NK-92 treated with Interleukin-12 subunit alpha and Interleukin-12 subunit beta, amount 100 ng/mL, for 24 hours (cell line): ENCODE measurements around the gene PARD3.

ENCODE experiments used
- DNase-seq: peaks from one replicate; lab custom pipeline; 2025; lab: John Stamatoyannopoulos, UW

PARD3 gene

DNA sequence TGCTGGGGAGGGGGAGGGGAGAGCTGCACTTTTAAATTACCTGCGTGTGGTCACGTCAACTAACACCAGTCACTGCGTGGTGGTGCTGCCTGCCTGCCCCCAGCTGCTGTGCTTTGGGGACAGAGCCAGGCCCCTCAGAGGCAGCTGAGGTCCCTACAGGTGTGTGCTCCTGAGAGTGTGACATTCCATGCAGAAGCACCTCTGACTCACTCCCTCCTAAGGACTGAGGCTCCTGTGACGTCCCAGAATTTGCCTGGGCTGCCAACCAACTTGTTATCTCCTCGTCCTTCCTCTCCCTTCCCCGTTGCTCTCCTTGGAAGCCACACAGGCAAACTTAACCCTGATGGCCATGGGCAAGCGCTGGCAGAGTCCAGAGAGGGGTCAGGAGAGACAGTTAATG is 563.0 kb downstream of the PARD3 start:
- no peak for DNase-seq

DNA sequence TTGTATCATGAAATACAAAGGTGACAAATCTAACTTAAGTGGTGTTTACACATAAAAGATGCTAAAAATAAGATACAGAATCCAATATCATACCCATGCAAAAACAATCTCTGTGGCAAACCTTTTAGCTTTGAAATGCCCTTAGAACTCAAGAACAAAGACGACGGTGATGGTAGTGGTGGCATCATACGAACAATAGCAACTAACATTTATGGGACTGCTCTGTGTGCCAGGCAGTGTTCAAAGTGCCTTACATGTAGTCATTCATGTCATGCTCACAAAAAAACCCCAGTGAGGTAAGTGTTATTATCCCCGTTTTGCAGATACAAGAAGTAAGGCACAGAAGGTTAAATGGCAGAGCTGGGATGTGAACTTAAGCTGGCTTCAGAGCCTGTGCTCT is 563.9 kb downstream of the PARD3 start:
- no peak for DNase-seq

DNA sequence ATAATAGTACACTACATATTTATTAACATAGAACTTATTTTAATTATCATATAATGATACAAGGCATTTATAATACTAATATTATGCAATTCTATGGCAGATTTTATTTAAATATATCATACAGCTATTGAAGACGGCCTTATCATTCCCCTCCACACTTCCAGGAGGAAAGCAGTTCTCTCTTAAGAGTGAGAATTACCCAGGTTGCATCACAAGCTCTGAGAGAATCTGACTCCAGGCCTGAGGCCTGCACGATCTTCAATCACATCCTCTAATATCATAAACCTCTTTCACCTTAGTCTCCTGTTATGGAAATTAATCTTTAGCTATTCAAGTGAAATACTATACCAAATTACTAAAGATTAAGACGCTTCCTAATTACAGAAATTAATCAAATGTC is 564.4 kb downstream of the PARD3 start:
- DNase-seq = no peak

DNA sequence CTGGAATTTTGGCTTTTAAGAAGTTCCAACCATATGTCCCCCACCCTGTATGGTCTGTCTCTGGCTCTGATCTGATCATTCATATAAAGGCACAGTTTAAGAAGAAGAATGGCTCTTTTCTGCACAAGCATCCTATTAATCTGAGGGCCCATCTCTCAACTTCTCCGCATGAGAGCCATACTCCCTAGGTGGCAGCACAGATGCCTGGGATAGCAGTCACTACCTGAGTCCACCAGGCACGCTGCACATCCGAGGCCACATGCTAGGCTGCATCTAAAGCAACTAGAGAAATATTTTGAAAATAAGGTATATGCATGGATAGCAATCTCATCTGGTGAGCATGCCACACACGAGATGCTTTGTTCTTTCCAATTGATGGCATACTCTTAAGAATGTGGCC is 565.5 kb downstream of the PARD3 start:
- DNase-seq = no peak

DNA sequence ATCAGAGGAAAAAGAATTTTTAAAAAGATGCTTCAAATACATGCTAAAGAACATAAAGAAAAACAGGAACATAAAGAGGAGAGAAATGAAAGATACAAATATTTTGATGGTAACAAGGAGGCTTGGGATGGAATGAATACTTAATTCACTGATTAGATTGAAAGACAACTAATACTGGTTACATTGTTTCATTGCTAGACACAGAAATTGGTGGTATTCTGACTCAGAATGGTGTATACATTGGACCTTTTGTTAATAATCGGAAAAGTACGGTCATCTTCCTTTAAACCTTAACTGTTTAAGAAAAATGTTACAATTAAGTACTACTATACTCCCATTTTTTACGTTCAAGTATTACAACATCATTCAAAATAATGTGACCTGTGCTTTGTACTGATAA is 567.5 kb downstream of the PARD3 start:
- DNase-seq = no peak

DNA sequence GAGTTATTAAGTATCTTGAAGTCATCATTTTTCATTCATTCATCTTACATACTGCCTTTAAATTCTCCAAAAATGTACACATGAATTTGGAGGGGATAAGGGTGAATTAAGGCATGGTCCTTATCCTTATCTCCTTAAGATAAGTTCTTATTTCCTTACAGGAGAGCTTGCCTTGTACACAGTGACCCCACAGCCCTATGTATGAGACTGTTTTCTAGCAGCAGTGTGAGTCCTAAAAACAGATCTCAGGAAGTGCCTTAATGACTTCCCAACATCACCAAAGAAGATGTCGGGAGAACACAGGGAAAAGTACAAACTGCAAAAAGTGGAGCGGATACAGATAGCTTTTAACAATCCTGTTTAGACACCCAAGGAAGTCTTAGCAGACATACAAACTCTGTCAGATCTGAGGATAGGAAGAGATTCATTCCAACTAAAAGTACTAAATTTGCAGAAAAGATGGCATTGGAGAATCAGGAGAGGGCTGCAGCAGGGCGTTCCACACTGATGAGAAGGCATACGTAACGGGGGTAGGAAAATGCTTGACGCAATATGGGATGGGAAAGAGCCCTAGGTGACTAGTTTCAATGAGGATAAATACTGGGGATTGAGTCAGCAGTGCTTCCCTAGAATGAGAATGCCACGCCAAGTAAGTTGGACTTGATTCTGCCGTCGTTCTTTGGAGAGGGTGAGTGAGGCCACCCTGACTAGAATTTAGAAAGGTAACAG is 570.2 kb downstream of the PARD3 start:
- no peak for DNase-seq

DNA sequence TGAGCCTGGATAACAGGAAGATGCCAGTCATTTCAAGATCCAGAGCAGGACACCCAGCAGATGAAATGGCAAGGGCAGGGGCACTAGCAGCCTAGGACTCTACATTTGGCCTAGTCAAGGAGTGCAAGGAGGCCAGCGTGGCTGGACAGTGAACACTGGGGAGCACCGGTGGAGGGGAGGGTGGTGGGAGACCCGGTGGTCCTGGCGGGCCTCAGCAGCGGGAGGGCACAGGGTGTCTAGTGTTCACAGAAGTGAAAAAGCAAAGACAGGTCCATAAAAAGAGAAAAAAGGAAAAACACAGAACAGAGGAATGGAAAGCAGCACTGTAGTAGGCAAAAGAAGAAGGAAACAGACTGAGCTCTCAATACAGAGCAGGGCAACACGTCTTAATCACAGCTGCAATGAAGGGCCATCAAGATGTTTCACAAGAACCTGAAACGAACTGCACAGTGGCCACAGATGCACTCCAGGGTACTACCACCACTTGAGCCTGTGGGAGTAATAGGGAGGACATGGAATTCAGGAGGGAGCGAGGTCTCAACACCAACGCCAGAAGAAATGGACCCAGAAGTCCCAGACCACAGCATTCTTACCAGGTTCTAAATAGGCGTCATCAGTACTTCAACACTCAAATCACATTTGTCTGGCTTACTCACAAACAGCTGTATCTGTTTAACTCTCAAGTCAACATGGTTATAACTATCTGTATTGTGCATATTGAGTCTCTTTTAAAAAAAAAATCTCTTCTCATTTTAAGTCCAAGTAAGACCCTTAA is 573.7 kb downstream of the PARD3 start:
- DNase-seq = no peak

DNA sequence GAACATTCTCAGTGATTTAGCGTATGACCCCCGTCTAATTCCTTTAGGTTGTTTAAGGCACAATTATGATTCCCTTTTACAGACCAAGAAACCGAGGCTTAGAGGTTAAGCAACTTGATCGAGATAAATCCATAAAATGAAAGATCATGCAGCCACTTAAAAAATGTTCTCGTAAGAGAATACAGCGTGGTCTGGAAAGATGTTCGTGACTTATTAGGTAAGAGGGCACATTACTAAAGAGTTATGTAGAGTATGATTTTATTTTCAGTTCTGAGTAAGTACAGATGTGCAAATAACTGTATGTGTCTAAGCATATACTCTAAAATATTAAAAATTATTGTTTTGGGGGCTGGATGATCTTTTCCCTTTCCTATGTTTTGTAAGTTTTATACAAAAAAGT is 575.1 kb downstream of the PARD3 start:
- DNase-seq = no peak

DNA sequence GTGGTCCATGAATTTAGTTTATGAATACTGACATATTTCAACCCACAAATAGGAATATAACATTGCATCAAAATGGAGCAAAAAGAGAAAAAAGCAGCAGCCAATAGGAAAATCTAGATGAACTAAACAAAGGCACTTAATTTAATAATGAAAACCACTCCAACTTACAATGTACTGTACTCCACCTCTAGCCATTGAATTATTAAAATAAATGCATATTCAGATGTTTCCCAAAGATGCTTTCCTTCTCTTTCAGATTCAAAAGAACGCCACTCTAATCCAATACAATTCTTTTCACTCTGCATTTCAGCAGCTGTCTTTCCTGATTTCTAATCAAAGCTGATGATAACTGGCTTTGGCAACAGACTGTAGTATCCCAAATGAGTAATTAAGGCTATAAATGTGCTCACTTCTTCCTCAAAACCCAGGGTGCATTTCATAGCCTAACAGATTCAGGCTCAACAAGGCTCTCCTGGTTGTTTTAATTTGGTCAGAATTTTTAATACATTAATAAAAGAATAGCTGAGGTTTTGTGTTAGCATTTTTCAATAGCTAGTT is 577.1 kb downstream of the PARD3 start:
- no peak for DNase-seq

DNA sequence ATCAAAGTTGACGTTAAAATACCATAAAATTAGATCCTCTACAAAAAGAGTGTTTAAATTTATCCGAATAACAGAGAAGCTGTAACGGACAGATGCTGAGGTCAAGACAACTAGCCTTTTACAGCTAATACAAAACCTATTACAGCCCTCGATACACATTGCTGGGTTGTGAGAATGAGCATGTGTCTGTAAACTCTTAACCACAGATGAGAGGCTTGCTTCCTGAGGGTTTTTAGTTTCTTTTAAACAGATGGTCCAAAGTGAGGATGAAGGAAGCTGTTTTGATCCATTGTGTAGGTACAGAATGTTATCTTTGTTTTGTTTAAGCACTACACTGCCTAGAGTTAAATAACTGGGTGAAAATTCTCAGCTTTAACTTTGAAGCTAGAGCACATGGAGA is 578.2 kb downstream of the PARD3 start:
- no peak for DNase-seq

DNA sequence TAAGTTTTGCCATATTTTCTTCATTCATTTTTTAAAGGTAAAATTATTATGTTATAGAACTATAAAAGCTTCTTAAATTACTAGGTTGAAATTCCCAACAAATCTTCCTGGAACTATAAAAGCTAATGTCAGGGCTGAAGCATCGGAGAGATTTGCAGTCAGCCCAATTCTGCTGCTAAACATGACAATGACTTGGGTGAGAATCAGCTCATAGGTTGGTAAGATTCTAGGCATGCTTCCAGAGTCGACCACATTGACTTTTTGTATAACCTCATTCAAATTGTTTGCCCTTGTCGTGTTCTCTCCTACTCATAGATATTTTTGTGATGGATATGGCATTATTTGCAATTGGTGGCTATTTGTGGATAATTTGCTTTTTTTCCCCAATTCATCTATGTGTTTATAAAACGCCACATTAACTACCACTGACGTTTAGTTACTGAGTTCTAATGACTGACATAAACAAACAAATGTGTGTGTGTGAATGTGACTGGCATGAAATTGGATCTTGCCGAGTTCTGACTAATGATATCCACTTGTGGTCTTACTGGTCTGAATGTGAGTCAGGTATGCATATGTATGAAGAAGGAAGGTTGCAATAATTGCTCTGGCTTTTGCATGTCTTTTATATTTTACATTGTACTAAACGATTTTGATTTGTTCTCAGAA is 579.8 kb downstream of the PARD3 start:
- no peak for DNase-seq

DNA sequence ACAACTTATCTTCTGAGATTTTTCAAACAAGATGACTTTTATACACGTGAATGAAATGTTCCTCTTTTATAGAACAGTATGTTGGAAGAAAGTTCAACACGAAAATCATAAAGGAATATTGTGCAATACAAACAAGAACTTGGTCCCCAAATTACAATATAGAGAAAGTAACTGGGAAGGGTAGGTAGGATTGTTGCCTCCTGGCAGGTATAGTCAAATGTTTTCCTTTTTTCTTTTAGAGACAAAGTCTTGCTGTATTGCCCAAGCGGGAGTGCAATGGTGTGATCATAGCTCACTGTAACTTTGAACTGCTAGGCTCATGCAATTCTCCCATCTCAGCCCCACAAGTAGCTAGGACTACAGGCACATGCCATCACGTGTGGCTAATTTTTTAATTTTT is 582.6 kb downstream of the PARD3 start:
- DNase-seq = no peak

DNA sequence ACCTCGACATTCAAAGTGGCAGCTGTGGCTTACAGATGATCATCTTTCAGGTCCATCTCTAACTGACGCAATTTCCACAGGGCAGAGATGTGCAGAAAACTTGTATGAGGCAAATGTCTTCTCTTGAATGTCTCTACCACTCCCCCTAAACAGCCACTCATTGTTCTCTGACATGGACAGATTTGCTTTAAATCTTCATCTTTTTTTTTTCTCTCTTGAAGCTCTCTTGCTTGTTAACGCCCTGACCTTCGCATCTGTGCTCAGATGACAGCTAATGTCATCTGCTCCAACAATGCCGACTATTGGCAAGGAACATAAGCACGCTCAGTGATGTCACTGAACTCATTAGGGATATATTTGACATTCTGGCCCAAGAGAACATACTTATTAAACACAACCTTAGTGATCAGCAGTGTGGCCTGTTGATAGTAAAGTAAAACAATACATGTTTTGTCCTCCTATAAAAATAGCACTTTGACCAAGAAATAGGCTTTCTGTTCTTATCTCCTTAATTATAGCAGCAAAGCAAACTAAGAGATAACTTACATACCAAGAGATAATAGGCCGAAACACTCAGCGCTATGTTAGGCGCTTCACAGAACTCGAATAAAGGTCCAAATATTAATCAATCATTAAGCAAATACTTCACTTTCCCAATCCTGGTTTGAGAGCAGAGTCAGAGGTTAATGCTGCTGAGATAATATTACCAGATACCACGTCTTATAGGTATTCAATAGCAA is 583.5 kb downstream of the PARD3 start:
- no peak for DNase-seq

DNA sequence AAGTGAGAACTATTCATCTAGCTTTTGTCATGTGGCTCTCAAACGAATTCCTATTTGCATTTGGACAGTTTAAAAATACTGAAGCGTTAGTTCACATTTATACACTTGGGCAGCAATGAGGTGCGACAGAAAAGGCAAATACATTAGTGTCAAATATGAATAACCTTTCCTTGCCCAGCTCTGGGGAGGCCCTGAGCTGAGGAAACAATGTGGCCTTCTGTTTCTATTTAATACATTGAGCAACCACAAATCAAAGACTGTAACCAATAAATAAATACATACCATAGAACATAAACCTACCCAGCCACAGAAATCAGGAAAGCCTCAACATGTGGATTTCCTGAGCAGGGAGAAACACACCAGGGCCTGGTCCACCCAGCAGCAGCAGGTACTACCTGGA is 585.2 kb downstream of the PARD3 start:
- DNase-seq = no peak

DNA sequence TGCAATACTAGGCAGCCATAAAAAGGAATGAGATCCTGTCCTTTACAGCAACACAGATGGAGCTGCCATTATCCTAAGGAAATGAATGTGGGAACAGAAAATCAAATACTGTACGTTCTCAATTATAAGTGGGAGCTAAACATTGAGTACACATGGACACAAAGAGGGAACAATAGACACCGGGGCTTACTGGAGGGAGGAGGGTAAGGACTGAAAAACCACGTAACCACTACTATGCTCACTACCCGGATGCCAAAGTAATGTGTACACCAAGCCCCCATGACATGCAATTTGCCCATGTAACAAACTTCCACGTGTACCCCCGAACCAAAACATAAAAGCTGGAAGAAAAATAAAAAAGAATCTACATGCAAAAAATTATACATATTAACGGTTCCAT is 587.0 kb downstream of the PARD3 start:
- DNase-seq = no peak

DNA sequence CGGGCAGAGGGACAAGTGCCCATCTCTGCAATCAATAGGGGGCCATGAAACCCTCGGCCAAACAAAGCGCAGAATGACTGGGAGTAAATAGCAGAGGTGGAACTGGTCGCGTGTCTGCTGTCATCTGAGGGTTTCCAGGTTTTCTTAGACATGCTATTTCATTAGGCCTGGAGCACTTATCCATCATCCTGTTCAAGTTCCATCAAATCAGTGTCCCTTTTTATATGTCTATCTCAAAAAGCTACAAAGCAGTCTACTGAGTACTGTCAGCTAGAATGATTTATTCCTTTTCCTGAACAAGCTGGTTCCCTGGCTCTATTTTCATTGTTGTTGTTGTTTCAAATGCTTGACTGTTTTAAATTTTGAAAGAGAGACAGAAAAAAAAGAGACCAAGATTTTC is 590.5 kb downstream of the PARD3 start:
- DNase-seq = no peak

DNA sequence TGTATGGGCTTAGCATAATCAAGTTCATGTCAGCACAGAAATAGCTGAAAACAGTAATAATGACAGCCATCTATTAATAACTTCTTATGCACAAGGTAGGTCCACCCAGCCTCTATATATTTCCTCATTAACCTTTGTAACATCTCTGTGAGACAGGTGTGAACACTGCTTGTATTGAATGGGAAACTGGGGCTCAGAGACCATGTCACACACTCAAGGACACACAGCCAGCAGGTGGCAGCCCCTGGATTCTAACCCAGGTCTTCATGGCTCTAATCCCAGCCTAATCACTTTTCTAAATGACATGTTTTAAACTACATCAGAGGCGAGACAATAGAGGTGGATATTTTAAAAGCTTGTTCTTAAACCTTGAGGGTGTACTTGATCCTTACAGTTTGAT is 591.4 kb downstream of the PARD3 start:
- no peak for DNase-seq

DNA sequence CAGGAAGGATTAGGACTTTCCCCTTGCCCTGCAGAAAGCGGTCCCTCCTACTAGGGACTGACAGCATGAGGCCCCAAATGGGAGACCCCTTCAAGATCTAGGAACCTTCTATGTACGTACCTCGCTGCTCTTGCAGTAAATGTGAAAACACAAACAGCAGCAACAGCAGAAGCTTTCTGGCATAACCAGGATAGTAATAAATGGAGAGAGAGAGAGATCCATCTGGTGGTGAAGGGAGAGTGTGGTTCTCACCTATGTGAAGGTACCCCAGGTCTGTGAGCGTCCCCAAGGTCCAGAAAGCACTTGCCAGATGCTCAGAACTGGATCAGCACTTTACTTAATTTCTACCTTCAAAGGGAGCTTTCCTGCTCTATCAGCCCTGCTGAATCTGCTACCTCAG is 592.7 kb downstream of the PARD3 start:
- DNase-seq = no peak

DNA sequence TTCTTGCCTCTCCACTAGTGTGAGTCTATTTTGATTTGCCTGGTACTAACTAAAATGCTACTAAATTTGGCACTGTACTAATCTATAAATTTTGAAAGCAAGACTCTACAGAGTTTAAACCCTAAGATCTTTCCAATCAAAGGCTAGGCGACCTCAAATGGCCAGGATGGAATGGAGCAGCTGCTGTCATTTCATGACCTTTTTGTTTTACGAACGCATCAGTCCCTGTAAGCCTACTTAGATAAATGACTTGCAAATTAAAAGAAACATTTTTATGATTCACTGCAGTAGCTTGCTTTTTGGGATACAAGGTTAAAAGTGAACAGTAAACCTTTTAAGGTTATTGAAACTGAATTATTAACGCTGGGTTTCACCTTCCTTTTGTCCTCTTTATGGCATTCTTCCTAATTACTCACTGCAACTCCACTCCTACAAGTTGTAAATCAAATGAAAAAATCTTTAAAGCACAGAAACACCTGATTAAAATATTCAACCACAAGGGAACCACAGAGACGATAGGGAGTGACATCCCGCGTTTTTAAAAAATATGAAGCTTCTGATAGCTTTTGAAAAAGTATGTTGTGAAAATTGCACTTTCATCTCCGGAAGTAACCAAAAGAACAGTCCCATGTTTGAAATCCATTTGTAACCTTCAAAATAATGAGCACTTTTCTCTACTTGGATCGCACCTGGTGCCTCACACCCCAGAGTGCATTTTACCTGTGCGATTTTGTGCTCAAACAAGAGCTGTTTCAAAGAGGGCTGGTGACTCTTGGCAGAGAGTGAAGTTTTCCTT is 595.1 kb downstream of the PARD3 start:
- no peak for DNase-seq

DNA sequence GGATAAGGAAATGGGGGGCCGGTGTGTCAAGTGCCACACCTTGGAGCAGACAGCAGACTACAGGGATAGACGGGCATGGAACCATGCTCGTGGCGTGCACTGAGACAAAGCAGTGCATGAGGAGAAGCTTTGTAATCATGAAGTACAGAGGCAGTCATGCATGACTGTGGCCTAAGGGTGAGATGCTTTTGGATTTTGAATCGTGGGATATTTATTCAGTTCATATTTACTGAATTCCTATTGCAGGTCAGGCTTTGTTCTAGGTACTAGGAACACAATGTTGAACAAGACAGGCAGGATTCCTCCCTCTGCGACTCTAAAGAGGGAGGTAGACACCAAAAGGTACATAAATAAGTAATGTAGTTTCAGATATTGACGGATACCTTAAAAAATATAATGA is 597.6 kb downstream of the PARD3 start:
- no peak for DNase-seq

DNA sequence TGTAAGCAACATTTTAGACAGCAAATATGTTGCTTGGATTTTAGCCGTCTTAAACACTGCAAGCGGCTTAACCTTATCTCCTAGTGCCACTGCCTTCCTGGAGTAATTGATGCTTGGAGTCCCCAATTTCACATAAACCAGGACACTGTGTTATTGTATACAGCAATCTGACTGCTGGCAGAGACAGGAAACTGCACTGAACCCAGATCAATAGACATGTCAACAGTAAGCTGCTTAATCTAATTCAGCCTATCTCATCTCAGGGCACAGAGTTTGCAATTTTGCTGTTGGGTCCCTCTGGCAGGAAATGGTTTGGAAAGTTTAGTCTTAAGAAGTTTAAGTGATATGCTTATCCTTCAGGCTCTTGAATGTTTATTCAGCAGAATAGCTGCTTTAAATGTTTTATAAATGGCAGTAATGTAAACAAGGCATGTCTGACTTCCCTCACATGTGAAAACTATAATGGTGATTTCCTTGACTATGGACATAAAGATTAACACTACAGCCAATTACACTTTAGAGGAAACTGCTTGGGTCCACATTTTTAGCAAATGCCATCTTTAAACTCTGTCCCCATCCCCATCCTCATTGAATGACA is 598.6 kb downstream of the PARD3 start:
- no peak for DNase-seq
